ENCODE data around the gene CUX1. TPM values are rescaled to one million over a fixed set of nuclear protein-coding genes. Genes with fewer than 3 reads are reported as not detected.

The CUX1 gene
- total and polyA plus RNA-seq, 10 of the 15 experiments (the other 5 are each of a cell fraction or from before 2014, with no cell fraction given) = 6.1 to 48.6 (median 25.9) TPM

- no peak for TF ChIP-seq USF1 (IDR thresholded peaks at IDR 0.05; ENCODE audit: borderline replicate concordance, extremely low read length, insufficient read depth, low read depth, low read length)
- TF ChIP-seq ZNF24 (IDR thresholded peaks at IDR 0.05) = no peak
- no peak for TF ChIP-seq ZNF207 (IDR thresholded peaks at IDR 0.05; ENCODE audit: borderline replicate concordance)
- TF ChIP-seq RB1 (IDR thresholded peaks at IDR 0.05; ENCODE audit: borderline replicate concordance) = no peak
- no peak for TF ChIP-seq SMARCA5 (IDR thresholded peaks at IDR 0.05)
- no peak for TF ChIP-seq MAX (IDR thresholded peaks at IDR 0.05; ENCODE audit: low read depth, low read length)
- TF ChIP-seq POLR2AphosphoS5 (IDR thresholded peaks at IDR 0.05; ENCODE audit: low read length) = no peak
Measured at GRCh38 chr7:101890749-101891523, 73.5 kb downstream of the CUX1 start (continued).

GRCh38 chr7:101891936-101892640, 74.7 kb downstream of the CUX1 start:
- DNase-seq (ENCODE audit: low read depth, low spot score) (no peak), FAIRE-seq (no peak), ATAC-seq (no peak)
- intact Hi-C loops (cut with micrococcal nuclease; ENCODE audit: unreplicated experiment) = no loop called here
- no peaks in the 10 kb centered on the region for H4K20me1 ChIP-seq (ENCODE audit: control insufficient read depth, insufficient read depth)
- POLR2A ChIA-PET = no interaction called here
- no peaks in the 10 kb centered on the region for H3K36me3 ChIP-seq (ENCODE audit: control insufficient read depth in 2 of 2, insufficient read depth in 2 of 2, low read length in 1 of 2)
- RAD21 ChIA-PET (ENCODE audit: unreplicated experiment) = no interaction called here
- CTCF ChIA-PET = no interaction called here
- H3K4me1 ChIP-seq (ENCODE audit: control insufficient read depth, insufficient read depth, low read length) = no peaks in the 10 kb centered on the region
- H3K79me2 ChIP-seq (ENCODE audit: control insufficient read depth, insufficient read depth, low read length) = peaks cover 16% of the 10 kb centered on the region
- H3K9ac ChIP-seq (ENCODE audit: control insufficient read depth, insufficient read depth, low read length) = no peak overlapping the region
- BruUV-seq (replicated peaks) = no TSS peak
- no peak overlapping the region for H3K4me3 ChIP-seq
- 88% methylated on average over 11 of the region's 11 CpGs for whole genome bisulfite sequencing (ENCODE audit: insufficient coverage, insufficient replicate concordance, low lambda C conversion rate, missing lambda C conversion rate)
- SMC1A ChIA-PET (ENCODE audit: uncharacterized antibody, unreplicated experiment) = no interaction called here
- no peaks in the 10 kb centered on the region for H3K27me3 ChIP-seq (replicated peaks in 1 of 2; ENCODE audit: control insufficient read depth in 2 of 2, insufficient read depth in 2 of 2, low read length in 1 of 2)
- in situ Hi-C loops (cut with MboI) = no loop called here
- H3K9me3 ChIP-seq (replicated peaks; ENCODE audit: control insufficient read depth, insufficient read depth, low read length) = no peaks in the 10 kb centered on the region
- H3K27ac ChIP-seq (ENCODE audit: control insufficient read depth, insufficient read depth) = no peak overlapping the region
- H3K4me2 ChIP-seq (ENCODE audit: control insufficient read depth, insufficient read depth) = no peak overlapping the region
- no peak overlapping the region for H2AFZ ChIP-seq (ENCODE audit: control insufficient read depth, low read depth, low read length)
- TF ChIP-seq RELA (IDR thresholded peaks at IDR 0.05; ENCODE audit: borderline replicate concordance, partially characterized antibody) (no peak), ZBTB4 (CRISPR knock-in tag; IDR thresholded peaks at IDR 0.05) (no peak), ZNF274 (IDR thresholded peaks at IDR 0.05; ENCODE audit: insufficient read depth, insufficient read length) (no peak), CUX1 (IDR thresholded peaks at IDR 0.05; ENCODE audit: insufficient replicate concordance, low read depth, low read length) (no peak)
